ENCODE data around the gene PIKFYVE.

DNA sequence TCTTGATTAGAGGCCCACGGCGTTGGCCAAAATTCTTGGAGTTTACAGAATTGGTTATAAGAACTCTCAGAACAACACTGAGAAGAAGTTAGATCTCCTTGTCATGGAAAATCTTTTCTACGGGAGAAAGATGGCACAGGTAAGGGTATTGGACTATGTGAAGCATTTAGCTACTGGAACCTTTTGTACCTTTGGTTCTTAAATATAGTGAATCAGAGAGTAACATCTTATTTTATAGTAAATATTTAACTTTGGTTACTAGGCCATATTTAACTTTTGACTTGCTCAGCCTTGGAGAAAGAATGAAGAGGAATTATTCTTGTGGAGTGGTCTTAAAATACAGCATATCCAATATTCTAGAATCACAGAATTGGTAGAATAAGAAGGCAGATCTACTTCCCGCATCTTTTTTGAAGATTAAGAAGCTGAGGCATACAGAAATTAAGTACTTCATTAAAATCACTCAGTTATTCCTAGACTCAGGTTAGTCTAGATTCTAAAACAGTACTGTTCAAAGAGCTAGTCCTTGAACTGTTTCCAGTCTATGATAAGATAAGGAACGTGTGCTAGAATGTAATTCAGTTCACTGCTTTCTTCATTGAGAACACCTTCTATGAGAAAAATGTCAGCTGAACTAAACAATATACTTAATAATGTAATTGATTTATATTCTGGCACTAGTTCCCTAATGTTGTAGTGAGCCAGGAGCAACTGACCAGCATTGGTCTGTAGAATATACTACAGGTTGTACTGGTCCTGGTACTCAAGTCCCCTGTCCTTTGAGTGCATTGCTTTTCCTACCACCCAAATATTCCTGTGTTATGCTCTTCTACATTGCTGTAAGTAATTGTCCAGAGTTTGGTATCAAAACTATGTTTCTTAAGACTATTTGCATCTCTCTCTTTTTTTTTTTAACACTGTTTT is 86.9 kb downstream of the PIKFYVE start:
- TF ChIP-seq, protein P1, sequence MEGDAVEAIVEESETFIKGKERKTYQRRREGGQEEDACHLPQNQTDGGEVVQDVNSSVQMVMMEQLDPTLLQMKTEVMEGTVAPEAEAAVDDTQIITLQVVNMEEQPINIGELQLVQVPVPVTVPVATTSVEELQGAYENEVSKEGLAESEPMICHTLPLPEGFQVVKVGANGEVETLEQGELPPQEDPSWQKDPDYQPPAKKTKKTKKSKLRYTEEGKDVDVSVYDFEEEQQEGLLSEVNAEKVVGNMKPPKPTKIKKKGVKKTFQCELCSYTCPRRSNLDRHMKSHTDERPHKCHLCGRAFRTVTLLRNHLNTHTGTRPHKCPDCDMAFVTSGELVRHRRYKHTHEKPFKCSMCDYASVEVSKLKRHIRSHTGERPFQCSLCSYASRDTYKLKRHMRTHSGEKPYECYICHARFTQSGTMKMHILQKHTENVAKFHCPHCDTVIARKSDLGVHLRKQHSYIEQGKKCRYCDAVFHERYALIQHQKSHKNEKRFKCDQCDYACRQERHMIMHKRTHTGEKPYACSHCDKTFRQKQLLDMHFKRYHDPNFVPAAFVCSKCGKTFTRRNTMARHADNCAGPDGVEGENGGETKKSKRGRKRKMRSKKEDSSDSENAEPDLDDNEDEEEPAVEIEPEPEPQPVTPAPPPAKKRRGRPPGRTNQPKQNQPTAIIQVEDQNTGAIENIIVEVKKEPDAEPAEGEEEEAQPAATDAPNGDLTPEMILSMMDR (IDR thresholded peaks at IDR 0.05; ENCODE audit: low read depth, low read length) = no peak
- TF ChIP-seq MAX (IDR thresholded peaks at IDR 0.05; ENCODE audit: low read depth, low read length) (no peak), POLR2A (IDR thresholded peaks at IDR 0.05; ENCODE audit: extremely low read depth, insufficient read length) (no peak), MYC (IDR thresholded peaks at IDR 0.05; ENCODE audit: low read depth, low read length) (no peak)
